Measurements from ENCODE around the gene PCSK7.

The PCSK7 gene

DNA sequence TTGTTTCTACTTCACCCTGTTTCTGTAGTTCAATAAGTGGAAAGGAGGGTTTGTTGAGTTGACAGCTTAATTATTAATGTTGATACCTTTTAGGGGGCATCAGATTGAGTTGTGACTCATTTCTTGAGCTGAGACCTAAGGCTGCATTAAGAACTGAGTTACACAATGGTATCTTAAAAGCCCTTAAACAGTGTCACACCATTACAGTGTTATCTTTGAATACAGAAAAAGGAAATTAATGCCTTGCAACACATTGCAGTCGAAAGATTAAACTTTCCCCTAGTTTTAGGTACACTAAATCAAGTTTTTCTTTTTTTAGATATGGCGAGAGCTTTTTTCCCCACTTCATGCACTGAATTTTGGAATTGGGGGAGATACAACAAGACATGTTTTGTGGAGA lies 71.0 kb downstream of the PCSK7 start:
- DNase-seq (ENCODE audit: low read depth, low spot score): no peak

DNA sequence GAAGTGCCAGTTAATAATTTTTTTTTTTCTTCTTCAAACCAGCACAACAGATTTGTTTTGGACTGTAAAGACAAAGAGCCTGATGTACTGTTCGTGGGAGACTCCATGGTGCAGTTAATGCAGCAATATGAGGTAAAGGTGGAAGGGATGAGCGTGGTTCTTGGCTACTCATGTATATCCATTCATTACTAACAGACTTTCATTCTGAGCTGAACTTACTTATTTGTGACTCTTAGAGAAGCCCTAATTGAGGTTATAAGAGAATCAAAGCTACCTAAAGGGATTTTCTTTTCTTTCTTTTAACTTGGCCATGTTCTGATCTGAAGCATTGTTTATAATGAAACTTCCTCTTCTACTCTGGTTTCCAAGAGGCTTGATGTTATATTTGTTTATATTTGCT lies 72.0 kb downstream of the PCSK7 start:
- DNase-seq (ENCODE audit: low read depth, low spot score): no peak

DNA sequence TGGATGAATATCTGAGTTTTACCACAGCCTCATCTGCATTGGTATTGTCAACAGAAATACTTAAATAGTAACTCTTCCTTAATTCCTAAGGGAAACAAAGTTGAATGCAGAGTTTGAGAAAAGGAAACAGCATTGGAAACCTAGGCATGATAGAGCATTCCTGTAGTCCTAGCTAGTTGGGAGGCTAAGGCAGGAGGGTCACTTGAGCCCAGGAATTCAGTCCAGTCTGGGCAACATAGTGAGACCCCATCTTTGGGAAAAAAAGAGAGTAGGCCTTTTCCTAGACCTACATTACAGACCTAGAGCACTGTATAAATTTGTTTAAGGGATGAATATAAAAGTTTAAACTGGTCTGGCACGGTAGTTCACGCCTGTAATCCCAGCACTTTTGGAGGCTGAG lies 74.4 kb downstream of the PCSK7 start:
- DNase-seq (ENCODE audit: low read depth, low spot score): no peak

GRCh38 chr11:117154468-117154867 lies 77.4 kb downstream of the PCSK7 start:
- DNase-seq (ENCODE audit: low read depth, low spot score): no peak

All from brain pericyte (primary cell).